Stimulated activated CD8-positive, alpha-beta memory T cell treated with anti-CD3 and anti-CD28 coated beads, Interleukin-4, amount 100 ng/mL, for 4 hours (primary cell): Measurements from ENCODE around the gene PLCB3.

ENCODE experiments used
- DNase-seq, 2 donors: peaks; one replicate each; pipeline ENCODE4 v3.0.0-alpha.2; 2020; ENCODE audit warnings: low read depth in 2 of 2, low spot score in 1 of 2

PLCB3 gene

DNA sequence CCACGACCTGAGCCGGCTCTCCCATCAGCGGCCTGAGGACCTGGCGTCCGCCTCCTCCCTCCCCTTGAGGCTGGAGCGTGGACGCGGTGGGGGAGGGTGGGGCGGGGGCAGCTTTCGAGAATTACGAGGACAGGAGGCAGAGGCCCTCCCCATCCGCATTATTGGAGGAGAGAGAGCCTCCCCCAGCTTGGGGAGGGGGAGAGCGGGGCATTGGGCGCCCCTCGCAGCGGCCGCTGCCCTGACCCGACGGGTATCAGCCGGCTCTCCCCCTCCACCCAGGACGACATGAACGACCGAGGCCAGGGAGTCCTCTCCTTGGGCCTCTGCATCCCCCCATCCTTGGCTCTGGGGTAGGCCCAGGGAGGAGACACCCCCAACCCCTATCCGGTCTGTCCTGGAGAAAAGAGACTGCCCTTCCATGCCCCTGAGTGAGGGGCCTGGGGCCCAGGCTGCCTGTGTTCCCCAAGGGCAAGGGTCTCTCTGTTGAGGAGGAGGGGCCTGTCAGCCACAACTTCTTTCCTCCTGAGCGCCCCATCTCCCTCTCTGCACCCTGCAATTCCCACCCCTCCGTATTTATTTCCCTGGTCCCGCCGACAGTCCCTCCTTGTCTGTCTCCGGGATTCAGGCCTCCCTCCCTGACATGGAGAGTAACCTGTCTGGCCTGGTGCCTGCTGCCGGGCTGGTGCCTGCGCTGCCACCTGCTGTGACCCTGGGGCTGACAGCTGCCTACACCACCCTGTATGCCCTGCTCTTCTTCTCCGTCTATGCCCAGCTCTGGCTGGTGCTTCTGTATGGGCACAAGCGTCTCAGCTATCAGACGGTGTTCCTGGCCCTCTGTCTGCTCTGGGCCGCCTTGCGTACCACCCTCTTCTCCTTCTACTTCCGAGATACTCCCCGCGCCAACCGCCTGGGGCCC lies 34.8 kb downstream of the PLCB3 start:
- no peak for DNase-seq

- no peak for DNase-seq
Observed at GRCh38 chr11:64286801-64287159, 35.5 kb downstream of the PLCB3 start.

DNA sequence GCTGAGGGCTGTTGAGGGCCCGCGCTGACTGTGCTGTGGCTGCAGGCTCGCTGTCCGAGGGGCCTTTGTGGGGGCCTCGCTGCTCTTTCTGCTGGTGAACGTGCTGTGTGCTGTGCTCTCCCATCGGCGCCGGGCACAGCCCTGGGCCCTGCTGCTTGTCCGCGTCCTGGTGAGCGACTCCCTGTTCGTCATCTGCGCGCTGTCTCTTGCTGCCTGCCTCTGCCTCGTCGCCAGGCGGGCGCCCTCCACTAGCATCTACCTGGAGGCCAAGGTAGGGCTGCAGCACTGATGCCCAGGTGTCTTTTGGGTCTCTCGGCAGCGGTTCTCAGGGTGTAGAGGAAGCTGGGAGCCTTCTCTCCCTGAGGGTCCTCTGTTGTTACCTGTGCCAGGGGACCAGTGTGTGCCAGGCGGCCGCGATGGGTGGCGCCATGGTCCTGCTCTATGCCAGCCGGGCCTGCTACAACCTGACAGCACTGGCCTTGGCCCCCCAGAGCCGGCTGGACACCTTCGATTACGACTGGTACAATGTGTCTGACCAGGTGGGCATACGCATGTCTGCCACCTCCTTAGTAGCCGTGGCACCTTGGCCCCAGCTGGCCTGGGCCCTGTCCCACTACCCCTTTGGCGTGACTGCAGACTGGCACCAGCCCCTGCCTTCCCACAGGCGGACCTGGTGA lies 36.5 kb downstream of the PLCB3 start:
- DNase-seq = no peak

DNA sequence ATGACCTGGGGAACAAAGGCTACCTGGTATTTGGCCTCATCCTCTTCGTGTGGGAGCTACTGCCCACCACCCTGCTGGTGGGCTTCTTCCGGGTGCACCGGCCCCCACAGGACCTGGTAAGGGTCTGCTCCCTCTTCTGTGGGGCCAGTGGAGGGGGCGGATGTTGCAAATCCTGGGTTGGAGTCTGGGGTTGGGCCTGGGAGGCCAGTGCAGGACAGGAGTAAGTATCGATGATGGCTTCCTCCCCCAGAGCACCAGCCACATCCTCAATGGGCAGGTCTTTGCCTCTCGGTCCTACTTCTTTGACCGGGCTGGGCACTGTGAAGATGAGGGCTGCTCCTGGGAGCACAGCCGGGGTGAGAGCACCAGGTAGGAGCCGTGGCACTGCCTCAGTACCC lies 37.0 kb downstream of the PLCB3 start:
- no peak for DNase-seq

- DNase-seq = no peak
Observed at GRCh38 chr11:64289002-64289564, 37.8 kb downstream of the PLCB3 start.

GRCh38 chr11:64290352-64291261 lies 39.3 kb downstream of the PLCB3 start:
- DNase-seq = no peak

GRCh38 chr11:64291262-64291751 lies 40.0 kb downstream of the PLCB3 start, which contains the start of gene KCNK4:
TSS of gene KCNK4 (plus strand) at chr11:64291302. CDS start at chr11:64293019, 1,717 bp downstream.
- DNase-seq = no peak

- no peak for DNase-seq
Observed at GRCh38 chr11:64291752-64292459, 40.6 kb downstream of the PLCB3 start.

DNA sequence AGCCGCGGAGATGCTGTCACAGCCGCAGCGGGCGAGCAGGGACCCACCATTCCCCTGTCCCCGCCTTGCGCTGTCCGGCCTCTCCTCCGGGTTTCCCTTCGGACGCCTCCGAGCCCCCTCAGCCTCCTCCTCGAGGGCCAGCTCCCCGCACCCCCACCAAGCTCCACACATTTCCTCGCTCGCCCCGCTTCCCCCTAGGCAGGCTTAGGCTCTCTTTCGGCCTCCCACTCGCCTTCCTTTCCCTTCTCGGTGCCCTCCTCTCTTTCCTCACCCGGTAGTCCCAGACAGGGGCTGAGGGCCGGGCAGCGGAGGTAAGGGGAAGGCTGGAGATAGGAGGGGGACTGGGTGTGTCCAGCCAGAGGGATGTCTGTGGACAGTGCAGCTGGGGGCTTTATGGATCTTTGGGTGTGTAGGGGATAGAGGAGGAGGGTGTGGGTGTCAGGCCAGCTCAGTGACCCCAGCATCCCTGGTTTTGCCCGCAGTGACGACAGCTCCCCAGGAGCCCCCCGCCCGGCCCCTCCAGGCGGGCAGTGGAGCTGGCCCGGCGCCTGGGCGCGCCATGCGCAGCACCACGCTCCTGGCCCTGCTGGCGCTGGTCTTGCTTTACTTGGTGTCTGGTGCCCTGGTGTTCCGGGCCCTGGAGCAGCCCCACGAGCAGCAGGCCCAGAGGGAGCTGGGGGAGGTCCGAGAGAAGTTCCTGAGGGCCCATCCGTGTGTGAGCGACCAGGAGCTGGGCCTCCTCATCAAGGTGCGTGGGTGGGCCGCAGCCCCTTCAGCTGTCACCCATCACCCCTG lies 41.3 kb downstream of the PLCB3 start:
- no peak for DNase-seq

GRCh38 chr11:64294774-64295173 lies 43.4 kb downstream of the PLCB3 start:
- no peak for DNase-seq

GRCh38 chr11:64295760-64296159 lies 44.4 kb downstream of the PLCB3 start:
- DNase-seq = no peak

- DNase-seq = no peak
Observed at GRCh38 chr11:64296236-64296635, 44.9 kb downstream of the PLCB3 start.

DNA sequence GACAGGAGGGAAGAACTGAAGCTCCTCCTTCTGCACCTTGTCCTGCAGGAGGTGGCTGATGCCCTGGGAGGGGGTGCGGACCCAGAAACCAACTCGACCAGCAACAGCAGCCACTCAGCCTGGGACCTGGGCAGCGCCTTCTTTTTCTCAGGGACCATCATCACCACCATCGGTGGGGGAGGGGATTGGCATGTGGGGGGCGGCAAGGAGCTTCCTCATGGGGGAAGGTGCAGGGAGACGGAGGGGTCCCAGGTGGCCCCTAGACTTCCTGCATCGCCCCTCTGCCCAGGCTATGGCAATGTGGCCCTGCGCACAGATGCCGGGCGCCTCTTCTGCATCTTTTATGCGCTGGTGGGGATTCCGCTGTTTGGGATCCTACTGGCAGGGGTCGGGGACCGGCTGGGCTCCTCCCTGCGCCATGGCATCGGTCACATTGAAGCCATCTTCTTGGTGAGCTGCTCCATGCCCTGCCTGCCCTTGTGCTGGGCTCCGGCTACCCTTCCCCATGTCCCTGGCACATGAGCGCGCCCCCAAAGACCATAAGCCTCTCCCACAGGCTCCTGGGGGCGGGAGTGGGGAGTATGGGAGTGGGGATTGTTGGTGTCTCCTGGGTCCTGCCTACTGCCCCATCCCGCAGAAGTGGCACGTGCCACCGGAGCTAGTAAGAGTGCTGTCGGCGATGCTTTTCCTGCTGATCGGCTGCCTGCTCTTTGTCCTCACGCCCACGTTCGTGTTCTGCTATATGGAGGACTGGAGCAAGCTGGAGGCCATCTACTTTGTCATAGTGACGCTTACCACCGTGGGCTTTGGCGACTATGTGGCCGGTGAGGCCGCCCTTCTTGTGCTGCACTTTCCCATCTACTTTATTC lies 45.7 kb downstream of the PLCB3 start:
- DNase-seq = no peak

DNA sequence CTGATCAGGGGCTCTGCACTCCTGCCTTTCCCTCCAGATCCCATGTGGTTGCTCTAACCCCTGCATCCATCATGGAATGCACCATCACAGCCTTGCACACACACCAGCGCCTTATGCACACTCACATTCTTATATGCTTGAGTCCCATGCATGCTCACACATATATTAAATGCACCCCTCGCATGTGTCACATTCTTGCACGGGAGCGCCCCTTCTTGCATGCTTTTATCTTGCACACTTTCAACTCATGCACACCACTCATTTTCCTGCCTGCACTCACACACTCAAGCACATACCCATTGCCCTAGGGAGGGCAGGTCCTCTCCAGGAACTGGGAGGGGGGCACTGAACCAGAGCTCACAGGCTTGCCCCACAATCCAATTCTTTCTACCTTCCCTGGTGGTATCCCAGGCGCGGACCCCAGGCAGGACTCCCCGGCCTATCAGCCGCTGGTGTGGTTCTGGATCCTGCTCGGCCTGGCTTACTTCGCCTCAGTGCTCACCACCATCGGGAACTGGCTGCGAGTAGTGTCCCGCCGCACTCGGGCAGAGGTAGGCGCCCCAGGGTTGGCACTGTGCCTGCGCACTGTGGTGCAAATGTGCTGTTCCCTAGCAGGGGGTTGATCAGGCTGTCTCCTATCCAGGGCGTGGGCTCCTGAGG lies 46.5 kb downstream of the PLCB3 start:
- no peak for DNase-seq

DNA sequence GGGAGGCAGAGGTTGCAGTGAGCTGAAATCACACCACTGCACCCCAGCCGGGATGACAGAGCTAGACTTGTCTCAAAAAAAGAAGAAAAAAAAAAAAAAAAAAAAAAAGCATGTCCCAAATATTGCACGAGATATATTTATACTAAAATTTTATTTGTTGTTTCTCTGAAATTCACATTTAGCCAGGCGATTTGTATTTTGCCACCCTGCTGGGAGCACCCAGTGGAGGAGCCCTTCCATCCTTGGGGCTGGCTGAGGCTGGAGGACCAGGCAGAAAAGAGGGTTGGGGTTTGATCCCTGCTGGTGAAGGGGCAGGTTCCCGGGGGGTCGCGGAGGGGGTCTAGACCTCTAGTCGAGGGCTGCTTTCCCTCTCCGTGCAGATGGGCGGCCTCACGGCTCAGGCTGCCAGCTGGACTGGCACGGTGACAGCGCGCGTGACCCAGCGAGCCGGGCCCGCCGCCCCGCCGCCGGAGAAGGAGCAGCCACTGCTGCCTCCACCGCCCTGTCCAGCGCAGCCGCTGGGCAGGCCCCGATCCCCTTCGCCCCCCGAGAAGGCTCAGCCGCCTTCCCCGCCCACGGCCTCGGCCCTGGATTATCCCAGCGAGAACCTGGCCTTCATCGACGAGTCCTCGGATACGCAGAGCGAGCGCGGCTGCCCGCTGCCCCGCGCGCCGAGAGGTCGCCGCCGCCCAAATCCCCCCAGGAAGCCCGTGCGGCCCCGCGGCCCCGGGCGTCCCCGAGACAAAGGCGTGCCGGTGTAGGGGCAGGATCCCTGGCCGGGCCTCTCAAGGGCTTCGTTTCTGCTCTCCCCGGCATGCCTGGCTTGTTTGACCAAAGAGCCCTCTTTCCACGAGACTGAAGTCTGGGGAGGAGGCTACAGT lies 47.9 kb downstream of the PLCB3 start:
- no peak for DNase-seq

DNA sequence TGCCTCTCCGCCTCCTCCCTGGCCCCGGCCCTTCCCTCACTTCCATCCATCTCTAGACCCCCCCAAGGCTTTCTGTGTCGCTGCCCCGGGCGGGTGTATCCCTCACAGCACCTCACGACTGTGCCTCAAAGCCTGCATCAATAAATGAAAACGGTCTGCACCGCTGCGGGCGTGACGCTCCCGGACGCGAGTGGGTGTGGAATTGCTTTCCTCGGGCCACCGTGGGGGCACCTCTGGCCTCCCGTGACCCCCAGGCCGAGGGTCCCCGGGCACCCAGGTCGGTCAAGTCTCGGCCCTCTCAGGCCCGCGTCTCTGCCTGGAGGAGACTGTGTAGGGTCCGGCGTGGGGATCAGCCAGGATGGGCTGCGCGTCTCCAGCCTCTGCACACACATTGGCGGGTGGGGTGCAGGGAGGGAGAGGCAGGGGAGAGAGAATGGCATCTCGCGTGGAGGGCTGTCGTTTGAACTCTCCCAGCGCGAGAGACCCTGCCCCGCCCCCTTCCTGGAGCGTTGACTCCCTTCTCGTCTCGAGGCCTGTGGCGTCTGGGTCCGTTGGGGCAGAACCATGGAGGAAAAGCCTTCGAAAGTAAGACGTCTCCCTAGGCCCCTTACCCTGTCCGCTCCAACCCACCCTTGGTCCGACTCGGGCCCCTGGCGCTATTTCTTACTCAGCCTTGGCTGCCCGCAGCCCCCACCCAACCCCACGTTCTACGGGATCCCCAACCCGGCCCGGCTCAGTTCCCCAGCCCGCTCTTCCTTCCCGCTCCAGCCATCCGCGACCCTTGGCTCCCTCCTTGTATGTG lies 48.7 kb downstream of the PLCB3 start, which contains the start of gene CATSPERZ:
Gene CATSPERZ, plus strand, starts transcription at position 512 of the 802 bp plus-strand sequence. Its CDS starts 53 bp downstream, at position 565.
- DNase-seq = no peak
